ENCODE results near the gene KRT24. TPM values are rescaled to one million over a fixed set of nuclear protein-coding genes. Genes with fewer than 3 reads are reported as not detected.
A peak's percentile ranks its signal among the peaks of the same experiment; 100 is the strongest.

The KRT24 gene
- total and polyA plus RNA-seq, 4 donors = not detected

DNA sequence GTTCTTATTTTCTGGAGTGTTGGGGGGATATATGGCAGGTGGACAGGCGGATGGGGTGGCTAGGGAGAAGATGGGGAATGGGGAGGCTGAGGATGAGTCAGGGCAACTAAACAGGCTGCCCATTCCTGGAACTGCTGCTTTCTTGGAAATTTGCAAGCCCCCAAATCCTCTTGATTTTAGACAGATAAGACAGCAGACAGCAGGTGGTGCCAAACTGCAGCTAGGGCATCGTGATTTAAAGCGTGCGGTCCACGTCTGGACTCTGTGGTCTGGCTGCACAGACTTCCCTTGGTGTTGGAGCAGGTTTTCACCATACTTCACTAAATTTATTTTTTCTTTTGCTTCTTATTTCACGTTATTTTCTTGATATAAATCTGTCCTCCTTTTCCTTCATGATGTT, 10.9 kb upstream of the KRT24 start (continued):
- TF ChIP-seq, protein P1, sequence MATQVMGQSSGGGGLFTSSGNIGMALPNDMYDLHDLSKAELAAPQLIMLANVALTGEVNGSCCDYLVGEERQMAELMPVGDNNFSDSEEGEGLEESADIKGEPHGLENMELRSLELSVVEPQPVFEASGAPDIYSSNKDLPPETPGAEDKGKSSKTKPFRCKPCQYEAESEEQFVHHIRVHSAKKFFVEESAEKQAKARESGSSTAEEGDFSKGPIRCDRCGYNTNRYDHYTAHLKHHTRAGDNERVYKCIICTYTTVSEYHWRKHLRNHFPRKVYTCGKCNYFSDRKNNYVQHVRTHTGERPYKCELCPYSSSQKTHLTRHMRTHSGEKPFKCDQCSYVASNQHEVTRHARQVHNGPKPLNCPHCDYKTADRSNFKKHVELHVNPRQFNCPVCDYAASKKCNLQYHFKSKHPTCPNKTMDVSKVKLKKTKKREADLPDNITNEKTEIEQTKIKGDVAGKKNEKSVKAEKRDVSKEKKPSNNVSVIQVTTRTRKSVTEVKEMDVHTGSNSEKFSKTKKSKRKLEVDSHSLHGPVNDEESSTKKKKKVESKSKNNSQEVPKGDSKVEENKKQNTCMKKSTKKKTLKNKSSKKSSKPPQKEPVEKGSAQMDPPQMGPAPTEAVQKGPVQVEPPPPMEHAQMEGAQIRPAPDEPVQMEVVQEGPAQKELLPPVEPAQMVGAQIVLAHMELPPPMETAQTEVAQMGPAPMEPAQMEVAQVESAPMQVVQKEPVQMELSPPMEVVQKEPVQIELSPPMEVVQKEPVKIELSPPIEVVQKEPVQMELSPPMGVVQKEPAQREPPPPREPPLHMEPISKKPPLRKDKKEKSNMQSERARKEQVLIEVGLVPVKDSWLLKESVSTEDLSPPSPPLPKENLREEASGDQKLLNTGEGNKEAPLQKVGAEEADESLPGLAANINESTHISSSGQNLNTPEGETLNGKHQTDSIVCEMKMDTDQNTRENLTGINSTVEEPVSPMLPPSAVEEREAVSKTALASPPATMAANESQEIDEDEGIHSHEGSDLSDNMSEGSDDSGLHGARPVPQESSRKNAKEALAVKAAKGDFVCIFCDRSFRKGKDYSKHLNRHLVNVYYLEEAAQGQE (IDR thresholded peaks at IDR 0.05) = no peak
- TF ChIP-seq, protein P2, sequence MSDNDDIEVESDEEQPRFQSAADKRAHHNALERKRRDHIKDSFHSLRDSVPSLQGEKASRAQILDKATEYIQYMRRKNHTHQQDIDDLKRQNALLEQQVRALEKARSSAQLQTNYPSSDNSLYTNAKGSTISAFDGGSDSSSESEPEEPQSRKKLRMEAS (IDR thresholded peaks at IDR 0.05) = no peak
- TF ChIP-seq, protein P3, sequence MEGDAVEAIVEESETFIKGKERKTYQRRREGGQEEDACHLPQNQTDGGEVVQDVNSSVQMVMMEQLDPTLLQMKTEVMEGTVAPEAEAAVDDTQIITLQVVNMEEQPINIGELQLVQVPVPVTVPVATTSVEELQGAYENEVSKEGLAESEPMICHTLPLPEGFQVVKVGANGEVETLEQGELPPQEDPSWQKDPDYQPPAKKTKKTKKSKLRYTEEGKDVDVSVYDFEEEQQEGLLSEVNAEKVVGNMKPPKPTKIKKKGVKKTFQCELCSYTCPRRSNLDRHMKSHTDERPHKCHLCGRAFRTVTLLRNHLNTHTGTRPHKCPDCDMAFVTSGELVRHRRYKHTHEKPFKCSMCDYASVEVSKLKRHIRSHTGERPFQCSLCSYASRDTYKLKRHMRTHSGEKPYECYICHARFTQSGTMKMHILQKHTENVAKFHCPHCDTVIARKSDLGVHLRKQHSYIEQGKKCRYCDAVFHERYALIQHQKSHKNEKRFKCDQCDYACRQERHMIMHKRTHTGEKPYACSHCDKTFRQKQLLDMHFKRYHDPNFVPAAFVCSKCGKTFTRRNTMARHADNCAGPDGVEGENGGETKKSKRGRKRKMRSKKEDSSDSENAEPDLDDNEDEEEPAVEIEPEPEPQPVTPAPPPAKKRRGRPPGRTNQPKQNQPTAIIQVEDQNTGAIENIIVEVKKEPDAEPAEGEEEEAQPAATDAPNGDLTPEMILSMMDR (IDR thresholded peaks at IDR 0.05; ENCODE audit: low read depth, low read length, missing input control) = no peak
- TF ChIP-seq FOXA2 (IDR thresholded peaks at IDR 0.05) = no peak
- TF ChIP-seq NR2F2 (IDR thresholded peaks at IDR 0.05) = no peak
- TF ChIP-seq TAF1 (conservative IDR thresholded peaks at IDR 0.05) = no peak
- TF ChIP-seq HNF4A (conservative IDR thresholded peaks at IDR 0.05) = no peak

DNA sequence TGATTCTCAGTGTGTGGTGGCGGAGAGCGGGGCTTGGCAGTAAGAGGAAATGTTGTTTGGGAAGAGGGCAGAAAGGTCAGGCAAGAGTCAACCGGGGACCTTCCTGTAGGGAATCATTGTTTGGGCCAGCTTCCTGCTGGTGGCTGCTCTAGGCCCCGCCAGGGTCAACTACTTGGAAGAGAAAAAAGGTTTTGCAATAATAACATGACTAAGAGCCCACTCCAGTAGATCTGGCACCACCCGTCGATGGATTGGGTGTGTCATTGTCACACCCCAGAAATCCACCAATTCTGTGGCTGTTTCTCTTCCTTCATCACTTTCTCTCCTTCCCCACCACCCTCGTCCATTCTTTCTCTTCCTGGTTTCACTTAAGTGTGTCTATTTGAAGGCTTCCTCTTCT, 4.2 kb upstream of the KRT24 start:
- Histone ChIP-seq H3K9me3 (ENCODE audit: control insufficient read depth in 4 of 4, low read length in 3 of 4) (no peaks in the 10 kb centered on the region), H3K4me3 (ENCODE audit: low read depth in 1 of 3, low read length in 3 of 3) (no peak overlapping the region), H3K36me3 (ENCODE audit: control insufficient read depth in 4 of 4, insufficient read depth in 3 of 4, low read depth in 1 of 4, low read length in 3 of 4) (no peaks in the 10 kb centered on the region), H3K4me1 (ENCODE audit: control insufficient read depth in 4 of 4, insufficient read depth in 4 of 4, low read length in 3 of 4) (peaks cover 0 to 1% (median 0%) of the 10 kb centered on the region in 4 donors), H3K27me3 (ENCODE audit: control insufficient read depth in 4 of 4, insufficient read depth in 4 of 4, low read length in 3 of 4) (no peaks in the 10 kb centered on the region), H3K27ac (ENCODE audit: low read depth in 1 of 2, low read length in 2 of 2) (no peak overlapping the region), H3K9ac (ENCODE audit: low read depth in 1 of 2, low read length in 2 of 2) (no peak overlapping the region)
- 57% methylated on average over 7 of the region's 7 CpGs for WGBS
- no peak for DNase-seq (ENCODE audit: low spot score)
- no peak for TF ChIP-seq EGR1 (IDR thresholded peaks at IDR 0.05; ENCODE audit: low read depth in 2 of 2)
- TF ChIP-seq SP1 (IDR thresholded peaks at IDR 0.05) = peak; percentile 11
- TF ChIP-seq, protein P4, sequence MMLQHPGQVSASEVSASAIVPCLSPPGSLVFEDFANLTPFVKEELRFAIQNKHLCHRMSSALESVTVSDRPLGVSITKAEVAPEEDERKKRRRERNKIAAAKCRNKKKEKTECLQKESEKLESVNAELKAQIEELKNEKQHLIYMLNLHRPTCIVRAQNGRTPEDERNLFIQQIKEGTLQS (IDR thresholded peaks at IDR 0.05) = no peak
- TF ChIP-seq FOXA1 (IDR thresholded peaks at IDR 0.05) = no peak
- TF ChIP-seq, protein P3 (IDR thresholded peaks at IDR 0.05; ENCODE audit: low read depth, low read length, missing input control) = no peak
- TF ChIP-seq, protein P2 (IDR thresholded peaks at IDR 0.05) = peak; percentile 32
- TF ChIP-seq NR2F2 (IDR thresholded peaks at IDR 0.05) = peak; percentile 98
- TF ChIP-seq FOXA2 (IDR thresholded peaks at IDR 0.05) = no peak
- TF ChIP-seq RAD21 (IDR thresholded peaks at IDR 0.05) = peak in 1 of 2 donors; percentile 6
